Naive thymus-derived CD4-positive, alpha-beta T cell (primary cell): ENCODE results near the gene FUBP1. TPM values are rescaled to one million over a fixed set of nuclear protein-coding genes. Genes with fewer than 3 reads are reported as not detected.
"Not testable (repeated sequence)": the region's sequence is repeated elsewhere in the genome, so short reads cannot be mapped to it uniquely, and the experiment has no call there.

Experiments used
- ATAC-seq: fragments of 150-1000 bp; cut with Tn5 transposase; 2 replicates; pipeline ENCODE4 v1.10.0; 2021; ENCODE audit warnings: mild to moderate bottlenecking, moderate library complexity
- CTCF ChIA-PET: fragments of 350-600 bp; sonication (Branson Sonifier 250); formaldehyde crosslinking; loops from one replicate; lab custom pipeline; 2021; ENCODE audit warnings: antibody characterized with exemption; lab: Charles Lee
- POLR2A ChIA-PET: fragments of 350-600 bp; sonication (Branson Sonifier 250); formaldehyde crosslinking; loops from one replicate; lab custom pipeline; 2021; ENCODE audit warnings: antibody characterized with exemption, inconsistent platforms; lab: Charles Lee
- DNase-seq, 9 donors: peaks; one replicate each; pipeline versions ENCODE4 v3.0.0 to v3.0.0-alpha.2; 2020 to 2022; ENCODE audit warnings: mixed read lengths in 1 of 9
- H3K27ac ChIP-seq: one replicate; pipeline ENCODE4 v1.7.0; 2013; ENCODE audit warnings: mild to moderate bottlenecking, low read depth, low read length, moderate library complexity
- H3K27me3 ChIP-seq, 2 donors: one replicate each; pipeline ENCODE4 v1.7.0; 2013; ENCODE audit warnings: low read length in 2 of 2, mild to moderate bottlenecking in 2 of 2, moderate library complexity in 2 of 2; ENCODE audit not compliant: control insufficient read depth in 2 of 2, insufficient read depth in 2 of 2
- H3K36me3 ChIP-seq, 3 experiments: 1 replicate in 2 of 3; 2 replicates in 1 of 3; pipeline ENCODE4 v1.7.0; 2013; ENCODE audit warnings: low read length in 3 of 3, mild to moderate bottlenecking in 3 of 3, moderate library complexity in 1 of 3; ENCODE audit not compliant: insufficient read depth in 3 of 3, control insufficient read depth in 2 of 3
- H3K4me1 ChIP-seq, 2 donors: one replicate each; pipeline ENCODE4 v1.7.0; 2013; ENCODE audit warnings: low read length in 2 of 2, mild to moderate bottlenecking in 2 of 2, moderate library complexity in 1 of 2; ENCODE audit not compliant: control insufficient read depth in 2 of 2, insufficient read depth in 2 of 2
- H3K4me3 ChIP-seq: 2 replicates; pipeline ENCODE4 v1.7.0; 2013; ENCODE audit warnings: mild to moderate bottlenecking, low read length
- H3K9me3 ChIP-seq, 3 experiments: 1 replicate in 2 of 3; 2 replicates in 1 of 3; pipeline ENCODE4 v1.7.0; 2013; ENCODE audit warnings: low read length in 3 of 3; ENCODE audit not compliant: control insufficient read depth in 2 of 3
- H3K27ac Mint-ChIP-seq, 9 donors: one replicate each; pipeline ENCODE4 v1.8.0; 2020 to 2022; ENCODE audit warnings: mixed read lengths in 9 of 9, mild to moderate bottlenecking in 8 of 9, moderate library complexity in 5 of 9, inconsistent platforms in 2 of 9
- H3K27me3 Mint-ChIP-seq, 5 donors: one replicate each; pipeline ENCODE4 v1.8.0; 2021 to 2022; ENCODE audit warnings: mixed read lengths in 5 of 5, mild to moderate bottlenecking in 1 of 5
- H3K36me3 Mint-ChIP-seq, 5 donors: one replicate each; pipeline ENCODE4 v1.8.0; 2020 to 2022; ENCODE audit warnings: mixed read lengths in 5 of 5, mild to moderate bottlenecking in 3 of 5, inconsistent platforms in 1 of 5
- H3K4me1 Mint-ChIP-seq, 7 donors: one replicate each; pipeline ENCODE4 v1.8.0; 2020 to 2022; ENCODE audit warnings: mixed read lengths in 7 of 7, mild to moderate bottlenecking in 3 of 7, inconsistent platforms in 1 of 7
- H3K4me3 Mint-ChIP-seq, 10 donors: one replicate each; pipeline ENCODE4 v1.8.0; 2020 to 2022; ENCODE audit warnings: mild to moderate bottlenecking in 10 of 10, mixed read lengths in 10 of 10, moderate library complexity in 6 of 10, inconsistent platforms in 2 of 10
- H3K9me3 Mint-ChIP-seq, 11 donors: one replicate each; pipeline ENCODE4 v1.8.0; 2020 to 2022; ENCODE audit warnings: mixed read lengths in 11 of 11, mild to moderate bottlenecking in 4 of 11, inconsistent platforms in 1 of 11, moderate library complexity in 1 of 11
- intact Hi-C, 2 donors: fragments of 100-400 bp; cut with micrococcal nuclease; formaldehyde crosslinking; loops; one replicate each; pipeline ENCODE4 v1.15.1; 2023
- polyA plus RNA-seq, 2 donors: library from polyadenylated mRNA; unstranded; fragments of 300-500 nt; fragmentation: Illumina TruSeq; gene quantifications; one replicate each; pipeline ENCODE4 v1.2.3, GENCODE V29; 2021
- total RNA-seq, 6 experiments: library from RNA in 5 of 6; stranded (reverse) in 5 of 6; gene quantifications; 1 replicate in 5 of 6; 2 replicates in 1 of 6; pipeline ENCODE4 v1.2.3 and lab custom pipeline; 2021 to 2026

FUBP1 gene
- total RNA-seq = 100 to 1,000 TPM; 182 to 253 (median 224) TPM
- polyA plus RNA-seq = 10 to 100 TPM; 58.0 to 61.8 TPM
- total RNA-seq (lab: John Stamatoyannopoulos, UW) = 290 reads per million, percentile 96 among the genes with 10 or more reads in this experiment

- Histone ChIP-seq H3K27ac (peak within 1 kb of the TSS; percentile 97), H3K9me3 (no peaks in the 10 kb centered on the region), H3K4me3 (peak within 1 kb of the TSS; percentile 99), H3K27me3 (no peaks in the 10 kb centered on the region), H3K36me3 (peaks cover 0 to 10% (median 0%) of the 10 kb centered on the region in 3 experiments), H3K4me1 (peaks cover 31 to 38% of the 10 kb centered on the region in 2 donors)
- DNase-seq (peak; percentile 81 to 98 (median 97)), ATAC-seq (peak; percentile 84)
- CTCF ChIA-PET = interaction anchor here (0.6 to 1.2 kb wide), 5 partner anchors 11 to 135 kb away, joined by 3 to 9 read pairs (median 5); partner anchors contain the start of gene DNAJB4
- POLR2A ChIA-PET = interaction anchor here (0.6 to 13.4 kb wide), 23 partner anchors 9 to 834 kb away, joined by 3 to 324 read pairs (median 4); partner anchors contain the start of genes DNAJB4, IFI44, IFI44L and MIGA1
- H3K36me3 Mint-ChIP-seq = peaks cover 4 to 25% (median 17%) of the 10 kb centered on the region in 5 donors
- H3K27ac Mint-ChIP-seq = no peak within 1 kb of the TSS
- H3K4me3 Mint-ChIP-seq = no peak within 1 kb of the TSS
- no peaks in the 10 kb centered on the region for H3K9me3 Mint-ChIP-seq
- H3K4me1 Mint-ChIP-seq = peaks cover 28 to 54% (median 39%) of the 10 kb centered on the region in 7 donors
- no peaks in the 10 kb centered on the region for H3K27me3 Mint-ChIP-seq
- intact Hi-C loops = loop anchor here (1.0 to 10.0 kb wide), 12 partner anchors 25 to 1904 kb away; partner anchors contain the start of genes DNAJB4 (in 2 of the 2), MIGA1 (in 2 of the 2), USP33 (in 2 of the 2) and GIPC2 (in 1 of the 2)
Measured at GRCh38 chr1:77978969-77979876, at the start of gene FUBP1. FUBP1 (minus strand) TSS chr1:77979072; CDS start chr1:77979004, 68 bp downstream.

DNA sequence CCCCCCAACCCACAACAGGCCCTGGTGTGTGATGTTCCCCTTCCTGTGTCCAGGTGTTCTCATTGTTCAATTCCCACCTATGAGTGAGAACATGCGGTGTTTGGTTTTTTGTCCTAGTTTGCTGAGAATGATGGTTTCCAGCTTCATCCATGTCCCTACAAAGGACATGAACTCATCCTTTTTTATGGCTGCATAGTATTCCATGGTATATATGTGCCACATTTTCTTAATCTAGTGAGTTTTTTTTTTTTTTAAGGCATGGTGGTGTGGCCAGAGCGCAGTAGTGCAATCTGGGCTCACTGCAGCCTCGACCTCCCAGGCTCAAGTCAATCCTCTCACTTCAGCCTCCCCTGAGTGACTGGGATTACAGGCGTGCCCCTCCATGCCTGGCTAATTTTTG is 42.3 kb upstream of the FUBP1 start:
- intact Hi-C loops, H3K4me1 ChIP-seq, H3K36me3 Mint-ChIP-seq, H3K4me1 Mint-ChIP-seq, H3K36me3 ChIP-seq, DNase-seq, CTCF ChIA-PET, ATAC-seq, POLR2A ChIA-PET, H3K27ac ChIP-seq, H3K9me3 ChIP-seq, H3K9me3 Mint-ChIP-seq, H3K27me3 Mint-ChIP-seq, H3K27me3 ChIP-seq, H3K27ac Mint-ChIP-seq, H3K4me3 Mint-ChIP-seq, H3K4me3 ChIP-seq: not testable (repeated sequence)

DNA sequence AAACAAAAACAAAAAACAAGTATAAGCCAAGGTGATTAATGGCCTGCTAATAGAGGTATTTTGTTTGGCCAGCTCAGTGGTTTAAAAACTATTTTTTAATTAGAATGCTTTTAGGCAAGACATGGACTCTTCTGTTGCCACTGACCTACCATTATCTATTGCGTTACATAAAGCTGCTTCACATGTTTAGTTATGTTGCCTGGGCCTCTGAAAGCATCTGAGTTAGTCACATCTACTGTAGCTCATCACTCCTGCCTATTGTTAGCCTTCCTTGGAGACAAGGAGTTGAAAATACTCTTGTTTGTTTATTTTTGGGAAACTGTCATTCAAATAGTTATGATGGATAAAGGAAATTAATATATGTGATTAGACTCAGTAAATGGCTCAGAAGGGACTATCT is 40.2 kb upstream of the FUBP1 start:
- ChIA-PET POLR2A (interaction anchor here (1.4 kb wide), 1 partner anchor 14 kb away, joined by 4 read pairs; the partner anchor contains the start of gene DNAJB4), CTCF (interaction anchor here (0.7 kb wide), 1 partner anchor 1433 kb away, joined by 3 read pairs; no protein-coding TSS in a partner anchor)
- no peak for ATAC-seq

GRCh38 chr1:78015148-78015547 is 36.3 kb upstream of the FUBP1 start:
- Histone ChIP-seq H3K4me3 (no peak overlapping the region), H3K36me3 (peaks cover 0 to 3% (median 0%) of the 10 kb centered on the region in 3 experiments), H3K4me1 (no peaks in the 10 kb centered on the region), H3K9me3 (no peaks in the 10 kb centered on the region), H3K27ac (no peak overlapping the region), H3K27me3 (no peaks in the 10 kb centered on the region)
- Mint-ChIP-seq H3K27me3 (no peaks in the 10 kb centered on the region), H3K4me1 (peaks cover 2 to 19% (median 10%) of the 10 kb centered on the region in 7 donors), H3K36me3 (peaks cover 11 to 34% (median 15%) of the 10 kb centered on the region in 5 donors), H3K27ac (no peak overlapping the region), H3K9me3 (no peaks in the 10 kb centered on the region), H3K4me3 (no peak overlapping the region)
- DNase-seq = no peak
- intact Hi-C loops = no loop called here
- ChIA-PET POLR2A (interaction anchor here (0.7 to 2.0 kb wide), 3 partner anchors 11 to 293 kb away, joined by 3 to 8 read pairs (median 3); partner anchors contain the start of genes DNAJB4 and FUBP1), CTCF (no interaction called here)
- no peak for ATAC-seq

More for the DNA sequence above, 40.2 kb upstream of the FUBP1 start:
- H3K27ac ChIP-seq = no peak overlapping the region
- no peaks in the 10 kb centered on the region for H3K9me3 ChIP-seq
- no peak for DNase-seq
- peaks cover 5 to 27% (median 10%) of the 10 kb centered on the region in 5 donors for H3K36me3 Mint-ChIP-seq
- intact Hi-C loops = no loop called here
- H3K9me3 Mint-ChIP-seq = peaks cover 0 to 3% (median 0%) of the 10 kb centered on the region in 11 donors
- no peak overlapping the region for H3K4me3 Mint-ChIP-seq
- no peaks in the 10 kb centered on the region for H3K27me3 ChIP-seq
- no peak overlapping the region for H3K4me3 ChIP-seq
- no peaks in the 10 kb centered on the region for H3K4me1 ChIP-seq
- peaks cover 0 to 6% (median 0%) of the 10 kb centered on the region in 7 donors for H3K4me1 Mint-ChIP-seq
- no peaks in the 10 kb centered on the region for H3K27me3 Mint-ChIP-seq
- H3K27ac Mint-ChIP-seq = no peak overlapping the region
- H3K36me3 ChIP-seq = peaks cover 0 to 3% (median 0%) of the 10 kb centered on the region in 3 experiments

DNA sequence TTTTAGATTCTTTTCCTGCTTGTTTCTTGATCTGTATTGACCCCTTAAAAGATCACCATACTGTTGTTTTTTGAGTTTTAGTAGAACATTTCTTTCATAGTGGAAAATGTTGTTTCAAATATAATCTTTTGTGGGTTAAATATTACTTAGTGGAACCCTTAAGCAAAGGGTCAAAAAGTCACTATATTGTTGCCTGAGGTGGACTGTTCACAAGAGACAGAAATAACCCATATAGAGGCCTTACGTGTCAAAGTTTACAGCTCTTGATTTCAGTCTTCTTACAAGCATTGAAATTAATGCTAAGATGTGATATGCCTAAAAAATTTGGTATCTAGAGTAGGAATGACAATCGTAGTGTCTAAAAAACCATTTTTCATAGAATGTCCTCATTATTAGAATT is 32.2 kb upstream of the FUBP1 start:
- ChIA-PET POLR2A (no interaction called here), CTCF (no interaction called here)
- Histone ChIP-seq H3K4me1 (peaks cover 4 to 13% of the 10 kb centered on the region in 2 donors), H3K27me3 (no peaks in the 10 kb centered on the region), H3K9me3 (no peaks in the 10 kb centered on the region), H3K27ac (no peak overlapping the region), H3K4me3 (no peak overlapping the region), H3K36me3 (no peaks in the 10 kb centered on the region)
- peaks cover 6 to 25% (median 11%) of the 10 kb centered on the region in 5 donors for H3K36me3 Mint-ChIP-seq
- no peaks in the 10 kb centered on the region for H3K9me3 Mint-ChIP-seq
- H3K4me1 Mint-ChIP-seq = peaks cover 12 to 54% (median 45%) of the 10 kb centered on the region in 7 donors
- intact Hi-C loops = no loop called here
- ATAC-seq (no peak), DNase-seq (no peak)
- no peak overlapping the region for H3K4me3 Mint-ChIP-seq
- H3K27me3 Mint-ChIP-seq = no peaks in the 10 kb centered on the region
- peak overlapping the region in 2 of 9 donors; percentile 12 to 57 for H3K27ac Mint-ChIP-seq

- peaks cover 6 to 15% (median 8%) of the 10 kb centered on the region in 5 donors for H3K36me3 Mint-ChIP-seq
- intact Hi-C loops = loop anchor here (10.0 kb wide), 3 partner anchors 615 to 795 kb away; partner anchors contain the start of genes IFI44L (in 1 of the 2) and PIGK (in 1 of the 2)
- H3K4me1 Mint-ChIP-seq = peaks cover 13 to 58% (median 48%) of the 10 kb centered on the region in 7 donors
- Histone ChIP-seq H3K27me3 (no peaks in the 10 kb centered on the region), H3K4me3 (no peak overlapping the region), H3K36me3 (no peaks in the 10 kb centered on the region), H3K4me1 (peaks cover 4 to 13% of the 10 kb centered on the region in 2 donors), H3K27ac (no peak overlapping the region), H3K9me3 (no peaks in the 10 kb centered on the region)
- no peak for ATAC-seq
- DNase-seq = no peak
- no peaks in the 10 kb centered on the region for H3K27me3 Mint-ChIP-seq
- CTCF ChIA-PET = no interaction called here
- POLR2A ChIA-PET = no interaction called here
- H3K27ac Mint-ChIP-seq = no peak overlapping the region
- H3K4me3 Mint-ChIP-seq = peak overlapping the region in 1 of 10 donors; percentile 9
- H3K9me3 Mint-ChIP-seq = no peaks in the 10 kb centered on the region
Measured at GRCh38 chr1:78009836-78010235, 31.0 kb upstream of the FUBP1 start.
